Right lobe of liver (tissue), 6 donors: ENCODE results near the gene SIGLEC1. TPM values are rescaled to one million over a fixed set of nuclear protein-coding genes. Genes with fewer than 3 reads are reported as not detected.
A peak's percentile ranks its signal among the peaks of the same experiment; 100 is the strongest.

Experiments used
- ATAC-seq, 4 donors: fragments of 200-7000 bp; cut with Tn5 transposase; one replicate each; pipeline ENCODE4 v1.9.1; 2020; ENCODE audit warnings: mild to moderate bottlenecking in 4 of 4, moderate library complexity in 4 of 4
- DNase-seq, 3 donors: peaks; one replicate each; pipeline ENCODE4 v3.0.0-alpha.2; 2020
- H3K27ac ChIP-seq, 3 donors: fragments of 200-600 bp; one replicate each; pipeline ENCODE4 v1.8.0; 2022
- H3K27me3 ChIP-seq, 2 donors: fragments of 200-600 bp; one replicate each; pipeline ENCODE4 v1.8.0; 2022
- H3K36me3 ChIP-seq, 4 donors: fragments of 200-600 bp; sonication (generic) in 1 of 4; one replicate each; pipeline versions ENCODE4 v1.5.1 to v1.8.0; 2017 to 2022; ENCODE audit warnings: control low read depth in 1 of 4
- H3K4me1 ChIP-seq, 4 donors: fragments of 200-600 bp; sonication (generic) in 1 of 4; one replicate each; pipeline versions ENCODE4 v1.5.1 to v1.8.0; 2017 to 2022; ENCODE audit warnings: control low read depth in 1 of 4
- H3K4me3 ChIP-seq, 3 donors: fragments of 200-600 bp; one replicate each; pipeline ENCODE4 v1.8.0; 2022
- H3K9me3 ChIP-seq, 4 donors: fragments of 200-600 bp; sonication (generic) in 1 of 4; one replicate each; pipeline versions ENCODE4 v1.5.1 to v1.8.0; 2017 to 2022; ENCODE audit warnings: control low read depth in 1 of 4
- CTCF ChIP-seq, 4 donors: fragments of 200-600 bp in 3 of 4; fragments of 450-650 bp in 1 of 4; IDR thresholded peaks; one replicate each; pipeline versions ENCODE4 v1.5.1 to v1.8.0; 2016 to 2022; ENCODE audit warnings: antibody characterized with exemption in 4 of 4, mild to moderate bottlenecking in 2 of 4
- POLR2A ChIP-seq: fragments of 450-650 bp; IDR thresholded peaks from one replicate; pipeline ENCODE4 v1.6.1; 2017; ENCODE audit warnings: antibody characterized with exemption, mild to moderate bottlenecking
- WGBS: methylation state at CpG from one replicate; pipeline ENCODE4 v1.1.6; 2018; ENCODE audit warnings: low coverage, low lambda C conversion rate; ENCODE audit not compliant: insufficient coverage; ENCODE audit errors: missing lambda C conversion rate; 5-methylcytosine and 5-hydroxymethylcytosine counted together
- intact Hi-C, 2 donors: fragments of 100-400 bp; cut with DNase I; formaldehyde crosslinking; loops; one replicate each; pipeline versions ENCODE4 v1.11.2 to v1.14.1; 2022
- total RNA-seq, 6 experiments: library from RNA; depleted of rRNA in 2 of 6; stranded (reverse); fragments of >200 nt in 2 of 6; fragmentation: NEBNext Ultra II Directional in 3 of 6; extraction: Animal tissue kit (Norgen Biotek cat#: 25700) in 3 of 6; gene quantifications; one replicate each; pipeline versions ENCODE4 v1.1.0 to v1.2.4, GENCODE V29; 2016 to 2023
- donor health status: DM: no; HTN: yes; CAD: no.
- donor health status: DM: no; HTN: no; CAD: no.
- donor health status: DM: no; HTN: no; CAD: no.
- donor health status: DM: no; HTN: yes; CAD: no.
- donor health status: DM: no; HTN: yes; CAD: no.

SIGLEC1 gene
- total RNA-seq, 6 experiments from 2014 or later = 2.6 to 13.9 (median 5.7) TPM

- ATAC-seq (peak; percentile 17 to 46 (median 33)), DNase-seq (no peak)
- Histone ChIP-seq H3K27ac (no peak overlapping the region), H3K4me3 (peak overlapping the region in 1 of 3 donors; percentile 19), H3K27me3 (no peaks in the 10 kb centered on the region), H3K4me1 (no peaks in the 10 kb centered on the region), H3K9me3 (no peaks in the 10 kb centered on the region), H3K36me3 (no peaks in the 10 kb centered on the region)
- WGBS = 57% methylated on average over 1 of the region's 6 CpGs
- intact Hi-C loops = no loop called here
- TF ChIP-seq CTCF (IDR thresholded peaks at IDR 0.05) = peak in 1 of 4 donors; percentile 4
- TF ChIP-seq POLR2A = no peak
These were observed 2.4 kb downstream of the SIGLEC1 start for GRCh38 chr20:3710011-3710466.

- no peaks in the 10 kb centered on the region for H3K4me1 ChIP-seq
- intact Hi-C loops = no loop called here
- TF ChIP-seq CTCF (IDR thresholded peaks at IDR 0.05) (no peak), POLR2A (no peak)
- H3K27me3 ChIP-seq = no peaks in the 10 kb centered on the region
- 100% methylated on average over 1 of the region's 3 CpGs for WGBS
- no peaks in the 10 kb centered on the region for H3K9me3 ChIP-seq
- ATAC-seq (no peak), DNase-seq (peak in 1 of 3 donors; percentile 3)
- H3K4me3 ChIP-seq = no peak overlapping the region
- H3K27ac ChIP-seq = no peak overlapping the region
- H3K36me3 ChIP-seq = no peaks in the 10 kb centered on the region
These were observed 4.9 kb downstream of the SIGLEC1 start for GRCh38 chr20:3707508-3707899.

GRCh38 chr20:3706774-3707507 is 5.5 kb downstream of the SIGLEC1 start:
- H3K4me1 ChIP-seq = no peaks in the 10 kb centered on the region
- 67% methylated on average over 1 of the region's 10 CpGs for WGBS
- no peaks in the 10 kb centered on the region for H3K36me3 ChIP-seq
- H3K4me3 ChIP-seq = no peak overlapping the region
- intact Hi-C loops = no loop called here
- peak in 1 of 3 donors; percentile 50 for DNase-seq
- H3K9me3 ChIP-seq = no peaks in the 10 kb centered on the region
- H3K27ac ChIP-seq = no peak overlapping the region
- ATAC-seq = peak in 1 of 4 donors; percentile 9
- no peaks in the 10 kb centered on the region for H3K27me3 ChIP-seq
- TF ChIP-seq POLR2A (no peak), CTCF (IDR thresholded peaks at IDR 0.05) (no peak)

- intact Hi-C loops = no loop called here
- WGBS = 87% methylated on average over 3 of the region's 31 CpGs
These were observed 6.2 kb downstream of the SIGLEC1 start for GRCh38 chr20:3705970-3706739.

More at GRCh38 chr20:3705970-3706739, 6.2 kb downstream of the SIGLEC1 start:
- Histone ChIP-seq H3K27ac (no peak overlapping the region), H3K27me3 (no peaks in the 10 kb centered on the region), H3K4me1 (no peaks in the 10 kb centered on the region), H3K9me3 (no peaks in the 10 kb centered on the region), H3K36me3 (no peaks in the 10 kb centered on the region), H3K4me3 (no peak overlapping the region)
- TF ChIP-seq POLR2A (no peak), CTCF (IDR thresholded peaks at IDR 0.05) (no peak)
- peak in 1 of 3 donors; percentile 49 for DNase-seq
- no peak for ATAC-seq
